Measurements from ENCODE around the gene C1orf52.
A peak's percentile ranks its signal among the peaks of the same experiment; 100 is the strongest.

The C1orf52 gene

GRCh38 chr1:85259118-85259911 lies at the start of gene C1orf52:
Gene C1orf52, minus strand, starts transcription at chr1:85259662. Its CDS starts 29 bp downstream, at chr1:85259633.
- peak; percentile 86 for DNase-seq

GRCh38 chr1:85308833-85309350 lies 49.4 kb upstream of the C1orf52 start:
- DNase-seq, result no peak

GRCh38 chr1:85307987-85308832 lies 48.7 kb upstream of the C1orf52 start:
- peak; percentile 77 for DNase-seq

- DNase-seq, result no peak
Observed at GRCh38 chr1:85306236-85306635, 46.8 kb upstream of the C1orf52 start.

GRCh38 chr1:85303440-85304162 lies 44.1 kb upstream of the C1orf52 start:
- no peak for DNase-seq

- no peak for DNase-seq
Observed at GRCh38 chr1:85300140-85300539, 40.7 kb upstream of the C1orf52 start.

GRCh38 chr1:85297855-85298629 lies 38.6 kb upstream of the C1orf52 start:
- DNase-seq, result no peak

- no peak for DNase-seq
Observed at GRCh38 chr1:85297538-85297854, 38.0 kb upstream of the C1orf52 start.

GRCh38 chr1:85296980-85297379 lies 37.5 kb upstream of the C1orf52 start:
- DNase-seq, result no peak

GRCh38 chr1:85295654-85296053 lies 36.2 kb upstream of the C1orf52 start:
- DNase-seq, result no peak

- DNase-seq, result no peak
Observed at GRCh38 chr1:85295006-85295431, 35.6 kb upstream of the C1orf52 start.

GRCh38 chr1:85290826-85291225 lies 31.4 kb upstream of the C1orf52 start:
- no peak for DNase-seq

GRCh38 chr1:85289848-85290335 lies 30.4 kb upstream of the C1orf52 start:
- DNase-seq, result no peak

GRCh38 chr1:85289207-85289847 lies 29.9 kb upstream of the C1orf52 start:
- no peak for DNase-seq

GRCh38 chr1:85284202-85284601 lies 24.7 kb upstream of the C1orf52 start:
- DNase-seq, result no peak

- no peak for DNase-seq
Observed at GRCh38 chr1:85283475-85284199, 24.2 kb upstream of the C1orf52 start.

GRCh38 chr1:85282424-85282823 lies 23.0 kb upstream of the C1orf52 start:
- no peak for DNase-seq

- no peak for DNase-seq
Observed at GRCh38 chr1:85280636-85281035, 21.2 kb upstream of the C1orf52 start.

GRCh38 chr1:85279458-85280080 lies 20.1 kb upstream of the C1orf52 start:
- DNase-seq, result no peak

GRCh38 chr1:85278853-85279314 lies 19.4 kb upstream of the C1orf52 start:
- no peak for DNase-seq
